Natural killer cell treated with Interleukin-12 subunit alpha and Interleukin-12 subunit beta and Interleukin-15 and Interleukin-18, amount 100 ng/mL, for 72 hours (primary cell): ENCODE results near the gene KRTAP16-1. TPM values are rescaled to one million over a fixed set of nuclear protein-coding genes. Genes with fewer than 3 reads are reported as not detected.

Experiments used
- ATAC-seq, 2 donors: fragments of 150-1000 bp; cut with Tn5 transposase in 1 of 2; sonication (Bioruptor Pico), chemical (Tn5 transposase) in 1 of 2; 2 replicates each; pipeline ENCODE4 v1.10.0; 2021
- DNase-seq: peaks from one replicate; pipeline ENCODE4 v3.0.0; 2022; ENCODE audit warnings: low spot score
- H3K27ac Mint-ChIP-seq, 2 donors: 1 replicate in 1 of 2; 2 replicates in 1 of 2; pipeline ENCODE4 v1.8.0; 2022; ENCODE audit warnings: mixed read lengths in 2 of 2, mild to moderate bottlenecking in 1 of 2, moderate library complexity in 1 of 2
- H3K27me3 Mint-ChIP-seq, 2 donors: 1 replicate in 1 of 2; 2 replicates in 1 of 2; pipeline ENCODE4 v1.8.0; 2022; ENCODE audit warnings: mixed read lengths in 2 of 2
- H3K36me3 Mint-ChIP-seq: one replicate; pipeline ENCODE4 v1.8.0; 2022; ENCODE audit warnings: mixed read lengths
- H3K4me1 Mint-ChIP-seq, 2 donors: 1 replicate in 1 of 2; 2 replicates in 1 of 2; pipeline ENCODE4 v1.8.0; 2022; ENCODE audit warnings: low read depth in 2 of 2, mixed read lengths in 2 of 2, mild to moderate bottlenecking in 1 of 2
- H3K4me3 Mint-ChIP-seq: one replicate; pipeline ENCODE4 v1.8.0; 2022; ENCODE audit warnings: mixed read lengths
- H3K9me3 Mint-ChIP-seq: 2 replicates; pipeline ENCODE4 v1.8.0; 2022; ENCODE audit warnings: mixed read lengths
- total RNA-seq, 2 donors: library from RNA; stranded (reverse); gene quantifications; one replicate each; pipeline ENCODE4 v1.2.3, GENCODE V29; 2022

KRTAP16-1 gene
- total RNA-seq, 2 donors from 2014 or later = not detected

DNA sequence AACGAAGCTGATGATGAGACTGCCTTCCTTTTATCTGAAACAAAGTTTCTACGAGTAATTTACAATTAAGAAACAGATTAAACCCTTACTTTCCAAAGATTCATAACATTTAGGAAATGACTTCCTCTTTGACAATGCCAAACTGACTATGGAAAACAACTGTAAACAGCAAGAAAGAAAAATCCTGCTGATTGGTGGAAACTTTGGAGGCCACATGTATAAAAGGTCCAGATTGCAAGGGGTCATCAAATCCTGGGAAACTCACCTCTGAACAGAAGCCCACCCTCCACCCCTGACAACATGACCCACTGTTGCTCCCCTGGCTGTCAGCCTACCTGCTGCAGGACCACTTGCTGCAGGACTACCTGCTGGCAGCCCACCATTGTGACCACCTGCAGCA, 44.0 kb downstream of the KRTAP16-1 start, which contains the start of gene KRTAP9-6:
KRTAP9-6 (plus strand) TSS at position 301 of the 400 bp plus-strand sequence; CDS start at position 301, 0 bp downstream.
- no peaks in the 10 kb centered on the region for H3K9me3 Mint-ChIP-seq

DNA sequence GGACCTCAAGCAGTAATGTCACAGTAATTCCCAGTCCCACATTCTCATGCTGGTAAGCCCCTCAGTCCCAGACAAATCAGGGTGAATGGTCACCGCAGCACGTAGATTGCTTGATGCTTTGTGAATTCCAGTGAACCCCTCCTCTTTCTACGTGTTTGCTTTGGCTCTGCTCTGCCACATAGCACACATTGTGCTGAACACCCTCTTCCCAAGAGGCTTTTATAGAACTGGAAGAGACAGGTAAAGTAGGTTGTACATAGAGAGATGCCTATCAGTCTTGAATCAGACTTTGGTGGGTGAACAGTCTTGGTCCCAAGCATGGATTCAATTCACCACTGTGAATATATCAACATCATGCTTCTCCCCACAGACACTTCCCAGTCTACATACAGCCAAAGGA, 44.5 kb downstream of the KRTAP16-1 start:
- Mint-ChIP-seq H3K36me3 (no peaks in the 10 kb centered on the region), H3K9me3 (no peaks in the 10 kb centered on the region), H3K27me3 (peaks cover 26 to 54% of the 10 kb centered on the region in 2 donors), H3K4me3 (no peak overlapping the region), H3K4me1 (no peaks in the 10 kb centered on the region), H3K27ac (no peak overlapping the region)
- ATAC-seq (no peak), DNase-seq (no peak)

More for the DNA sequence above, 44.0 kb downstream of the KRTAP16-1 start, which contains the start of gene KRTAP9-6:
- H3K4me1 Mint-ChIP-seq = no peaks in the 10 kb centered on the region
- no peaks in the 10 kb centered on the region for H3K36me3 Mint-ChIP-seq
- ATAC-seq (no peak), DNase-seq (no peak)
- no peak within 1 kb of the TSS for H3K27ac Mint-ChIP-seq
- no peak within 1 kb of the TSS for H3K4me3 Mint-ChIP-seq
- H3K27me3 Mint-ChIP-seq = peaks cover 25 to 56% of the 10 kb centered on the region in 2 donors

DNA sequence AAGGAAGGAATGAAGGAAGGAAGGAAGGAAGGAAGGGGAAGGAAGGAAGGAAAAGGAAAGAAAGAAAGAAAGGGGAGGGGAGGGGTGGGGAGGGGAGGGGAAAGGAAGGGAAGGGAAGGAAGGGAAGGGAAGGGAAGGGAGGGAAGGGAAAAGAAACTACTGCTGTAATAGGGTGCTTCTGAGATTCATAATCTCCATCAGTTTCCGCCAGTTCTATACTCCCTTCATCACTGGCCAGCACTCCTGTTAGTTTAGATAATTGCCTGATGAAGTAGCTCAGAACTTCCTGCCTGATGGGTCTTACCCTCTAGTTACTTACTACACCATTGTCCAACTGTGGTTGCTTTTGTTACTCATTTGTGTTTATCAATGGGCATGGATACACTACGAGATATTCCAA, 45.9 kb downstream of the KRTAP16-1 start:
- Mint-ChIP-seq H3K4me1 (no peaks in the 10 kb centered on the region), H3K4me3 (no peak overlapping the region), H3K27ac (no peak overlapping the region), H3K36me3 (no peaks in the 10 kb centered on the region), H3K27me3 (peaks cover 30 to 51% of the 10 kb centered on the region in 2 donors), H3K9me3 (no peaks in the 10 kb centered on the region)
- DNase-seq = no peak
- ATAC-seq = no peak

DNA sequence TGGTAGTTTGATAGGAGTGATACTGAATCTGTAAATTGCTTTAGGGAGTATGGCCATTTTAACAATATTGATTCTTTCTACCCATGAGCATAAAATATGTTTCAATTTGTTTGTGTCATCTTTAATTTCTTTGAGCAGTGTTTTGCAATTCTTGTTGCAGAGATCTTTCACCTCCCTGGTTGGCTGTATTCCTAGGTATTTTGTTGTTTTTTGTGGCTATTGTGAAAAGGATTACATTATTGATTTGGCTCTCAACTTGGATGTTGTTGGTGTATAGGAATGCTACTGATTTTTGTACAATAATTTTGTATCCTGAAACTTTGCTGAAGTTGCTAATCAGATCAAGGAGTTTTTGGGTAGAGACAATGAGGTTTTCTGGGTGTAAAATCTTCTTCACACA, 50.7 kb downstream of the KRTAP16-1 start:
- Mint-ChIP-seq H3K9me3 (no peaks in the 10 kb centered on the region), H3K4me1 (no peaks in the 10 kb centered on the region), H3K27me3 (peaks cover 43 to 47% of the 10 kb centered on the region in 2 donors), H3K4me3 (no peak overlapping the region), H3K27ac (no peak overlapping the region), H3K36me3 (no peaks in the 10 kb centered on the region)
- no peak for DNase-seq
- no peak for ATAC-seq

Other genes starting within 250 kb of the KRTAP16-1 start
- not detected for gene KRTAP2-3, start 249.2 kb downstream of the KRTAP16-1 start, total RNA-seq
- gene KRTAP2-4, start 243.4 kb downstream of the KRTAP16-1 start, total RNA-seq = not detected
- not detected for gene KRTAP4-7, start 225.2 kb downstream of the KRTAP16-1 start, total RNA-seq
- not detected for gene KRTAP4-8, start 211.2 kb downstream of the KRTAP16-1 start, total RNA-seq
- not detected for gene KRTAP4-16, start 207.1 kb downstream of the KRTAP16-1 start, total RNA-seq
- gene KRTAP4-9, start 203.9 kb downstream of the KRTAP16-1 start, total RNA-seq = not detected
- gene KRTAP4-11, start 190.9 kb downstream of the KRTAP16-1 start, total RNA-seq = not detected
- not detected for gene KRTAP4-12, start 185.1 kb downstream of the KRTAP16-1 start, total RNA-seq
- gene KRTAP4-6, start 168.8 kb downstream of the KRTAP16-1 start, total RNA-seq = not detected
- not detected for gene KRTAP4-5, start 159.5 kb downstream of the KRTAP16-1 start, total RNA-seq
- gene KRTAP4-4, start 148.6 kb downstream of the KRTAP16-1 start, total RNA-seq = not detected
- not detected for gene KRTAP4-3, start 141.1 kb downstream of the KRTAP16-1 start, total RNA-seq
- not detected for gene KRTAP4-2, start 131.1 kb downstream of the KRTAP16-1 start, total RNA-seq
- not detected for gene KRTAP4-1, start 124.4 kb downstream of the KRTAP16-1 start, total RNA-seq
- not detected for gene KRTAP9-1, start 119.4 kb downstream of the KRTAP16-1 start, total RNA-seq
- not detected for gene KRTAP9-2, start 82.7 kb downstream of the KRTAP16-1 start, total RNA-seq
- not detected for gene KRTAP9-3, start 76.9 kb downstream of the KRTAP16-1 start, total RNA-seq
- gene KRTAP9-8, start 71.3 kb downstream of the KRTAP16-1 start, total RNA-seq = not detected
- not detected for gene KRTAP9-4, start 59.6 kb downstream of the KRTAP16-1 start, total RNA-seq
- gene KRTAP9-9, start 53.9 kb downstream of the KRTAP16-1 start, total RNA-seq = not detected
- gene KRTAP9-6, start 43.9 kb downstream of the KRTAP16-1 start, total RNA-seq = not detected
- gene KRTAP9-7, start 33.6 kb downstream of the KRTAP16-1 start, total RNA-seq = not detected
- not detected for gene KRTAP29-1, start 6.5 kb downstream of the KRTAP16-1 start, total RNA-seq
- not detected for gene KRTAP17-1, start 6.4 kb upstream of the KRTAP16-1 start, total RNA-seq
- gene KRT33A, start 41.5 kb upstream of the KRTAP16-1 start, total RNA-seq = not detected
- gene KRT33B, start 60.5 kb upstream of the KRTAP16-1 start, total RNA-seq = not detected
- gene KRT34, start 73.0 kb upstream of the KRTAP16-1 start, total RNA-seq = not detected
- not detected for gene KRT31, start 88.3 kb upstream of the KRTAP16-1 start, total RNA-seq
- gene KRT37, start 115.3 kb upstream of the KRTAP16-1 start, total RNA-seq = not detected
- gene KRT38, start 131.7 kb upstream of the KRTAP16-1 start, total RNA-seq = not detected
- gene KRT32, start 158.1 kb upstream of the KRTAP16-1 start, total RNA-seq = not detected
- gene KRT35, start 171.8 kb upstream of the KRTAP16-1 start, total RNA-seq = not detected
- gene KRT36, start 180.6 kb upstream of the KRTAP16-1 start, total RNA-seq = not detected
- gene KRT13, start 196.3 kb upstream of the KRTAP16-1 start, total RNA-seq = not detected
- gene KRT15, start 209.6 kb upstream of the KRTAP16-1 start, total RNA-seq = not detected
- gene KRT19, start 219.0 kb upstream of the KRTAP16-1 start, total RNA-seq = not detected